GM12891 (cell line): ENCODE data around the gene CASP2.
"Not testable (repeated sequence)": the region's sequence is repeated elsewhere in the genome, so short reads cannot be mapped to it uniquely, and the experiment has no call there.

Source experiments
- DNase-seq: peaks from one replicate; pipeline ENCODE4 v3.0.0; 2011; ENCODE audit warnings: low spot score; ENCODE audit not compliant: insufficient read length
- FAIRE-seq: peaks from 2 replicates; lab custom pipeline; 2011; peaks lifted over from hg19 to GRCh38; lab: Jason Lieb, UNC
- PAX5 ChIP-seq: IDR thresholded peaks from 2 replicates; pipeline ENCODE4 v1.6.1; 2011; ENCODE audit warnings: low read length, moderate library complexity, mild to moderate bottlenecking; ENCODE audit not compliant: insufficient read depth, severe bottlenecking
- POLR2A ChIP-seq: IDR thresholded peaks from 2 replicates; pipeline ENCODE4 v1.6.1; 2011; ENCODE audit warnings: low read depth, low read length, control low read depth
- POLR2AphosphoS5 ChIP-seq: IDR thresholded peaks from 2 replicates; pipeline ENCODE4 v1.6.1; 2011; ENCODE audit warnings: low read depth, low read length, control low read depth
- POU2F2 ChIP-seq: IDR thresholded peaks from 2 replicates; pipeline ENCODE4 v1.6.1; 2011; ENCODE audit warnings: low read depth, mild to moderate bottlenecking, control low read depth, low read length, moderate library complexity
- SPI1 ChIP-seq: IDR thresholded peaks from 2 replicates; pipeline ENCODE4 v1.6.1; 2011; ENCODE audit warnings: low read depth, low read length, control low read depth
- TAF1 ChIP-seq: IDR thresholded peaks from 2 replicates; pipeline ENCODE4 v1.6.1; 2011; ENCODE audit warnings: low read depth, low read length, control low read depth

The CASP2 gene

DNA sequence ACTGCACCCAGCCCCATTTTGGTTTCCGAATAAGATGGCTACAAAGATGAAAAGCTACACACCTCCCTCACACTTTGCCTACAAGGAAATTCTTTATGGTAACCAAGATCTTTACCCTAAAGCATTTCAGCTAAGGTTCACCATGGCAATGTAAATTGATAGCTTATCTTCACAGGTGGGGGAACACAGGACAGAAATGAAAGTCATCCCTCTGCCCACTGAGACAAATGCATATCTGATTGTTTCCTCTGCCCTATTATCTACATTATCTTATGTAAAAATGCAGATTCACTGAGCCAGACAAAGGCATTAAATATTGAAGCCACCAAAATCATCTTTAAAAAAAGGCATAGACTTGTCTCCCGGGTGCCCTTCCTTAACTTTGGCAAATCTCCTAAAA, 6.6 kb upstream of the CASP2 start:
- DNase-seq (no peak), FAIRE-seq (no peak)
- no peak for TF ChIP-seq POLR2AphosphoS5
- no peak for TF ChIP-seq POU2F2
- TF ChIP-seq TAF1, result no peak
- no peak for TF ChIP-seq POLR2A
- TF ChIP-seq SPI1, result no peak
- TF ChIP-seq PAX5, result no peak

DNA sequence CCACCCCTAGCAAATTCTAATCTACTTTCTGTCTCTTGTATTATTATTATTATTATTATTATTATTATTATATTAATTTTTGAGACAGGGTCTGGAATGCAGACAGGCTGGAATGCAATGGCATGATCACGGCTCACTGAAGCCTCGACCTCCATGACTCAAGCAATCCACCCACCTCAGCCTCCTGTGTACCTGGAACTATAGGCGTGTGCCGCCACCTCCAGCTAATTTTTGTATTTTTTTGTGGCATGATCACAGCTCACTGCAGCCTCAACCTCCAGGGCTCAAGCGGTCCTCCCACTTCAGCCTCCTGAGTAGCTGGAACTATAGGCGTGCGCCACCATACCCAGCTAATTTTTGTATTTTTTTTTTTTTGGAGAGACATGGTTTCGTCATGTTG, 6.0 kb upstream of the CASP2 start:
- no peak for DNase-seq
- FAIRE-seq, result no peak

DNA sequence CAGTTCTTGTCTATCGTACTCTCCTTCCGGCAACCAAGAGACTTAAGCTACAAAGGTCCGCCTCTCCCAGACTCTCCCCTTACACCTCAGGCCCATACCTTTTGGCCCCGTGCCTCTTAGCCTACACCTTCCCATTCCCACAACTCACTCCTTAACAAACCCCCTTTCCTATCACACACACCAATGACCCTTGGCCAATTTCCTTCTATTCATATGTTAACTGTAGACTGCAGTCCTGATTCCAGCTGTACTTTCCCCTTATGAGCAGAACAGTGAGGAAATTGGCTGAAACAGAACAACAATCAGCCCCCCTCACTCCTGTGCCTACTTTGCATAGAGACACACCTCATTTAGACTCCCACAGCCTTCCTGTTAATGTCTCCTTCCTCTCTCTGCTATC, 4.8 kb upstream of the CASP2 start:
- no peak for FAIRE-seq
- TF ChIP-seq POU2F2 (no peak), SPI1 (no peak), TAF1 (no peak), POLR2A (no peak), PAX5 (no peak), POLR2AphosphoS5 (no peak)
- DNase-seq, result no peak

More for the DNA sequence above, 6.0 kb upstream of the CASP2 start:
- TF ChIP-seq POU2F2, result no peak
- TF ChIP-seq POLR2A, result no peak
- no peak for TF ChIP-seq POLR2AphosphoS5
- no peak for TF ChIP-seq PAX5
- TF ChIP-seq SPI1, result no peak
- no peak for TF ChIP-seq TAF1

DNA sequence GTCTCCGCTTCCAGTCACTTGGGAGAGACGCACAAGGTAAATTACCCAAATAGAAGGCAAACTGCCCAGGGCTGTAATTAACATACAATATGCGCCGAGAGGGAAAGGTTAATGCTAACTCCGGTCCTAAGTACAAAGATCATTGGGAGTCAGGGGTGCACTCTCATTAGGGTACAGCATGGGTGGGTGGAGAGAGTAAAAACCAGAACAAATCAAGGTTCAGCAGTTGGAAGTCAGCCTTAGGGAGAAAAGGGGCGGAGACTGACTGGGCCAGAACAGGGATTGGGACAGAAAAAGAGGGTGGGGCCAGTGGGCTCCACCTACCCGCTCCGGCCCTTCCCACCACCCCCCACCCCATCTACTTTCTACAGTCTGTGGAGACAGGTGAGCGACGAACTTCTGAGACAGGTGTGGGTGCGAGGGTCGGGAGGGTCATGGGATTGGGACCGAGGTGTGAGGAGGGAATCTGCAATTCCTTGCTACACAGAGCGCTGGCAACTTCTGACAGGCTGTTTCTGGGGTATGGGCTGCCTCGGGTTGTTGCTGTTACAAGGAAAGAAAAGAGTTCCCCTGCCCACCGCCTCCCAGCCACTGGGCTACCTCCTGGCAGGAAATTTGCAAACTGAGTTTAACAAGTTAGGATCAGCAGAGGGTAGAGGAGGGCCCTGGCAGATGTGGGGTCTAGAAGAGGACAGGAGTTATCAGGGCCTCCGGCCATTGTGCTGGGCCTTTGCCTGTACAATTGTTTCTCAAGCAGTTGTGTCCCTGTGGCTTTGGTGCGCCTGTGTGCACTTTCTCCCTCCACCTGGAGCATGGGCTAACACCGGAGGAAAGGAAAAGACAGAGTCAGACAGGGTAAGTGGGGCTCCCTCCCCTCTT, 3.3 kb upstream of the CASP2 start, which contains the start of gene TMEM139:
Gene TMEM139, plus strand, starts transcription at position 368 of the 879 bp plus-strand sequence. CDS start 1,000 bp downstream, outside the sequence.
- no peak for FAIRE-seq
- TF ChIP-seq POU2F2 (no peak), PAX5 (no peak), POLR2A (no peak), TAF1 (no peak), SPI1 (no peak)
- DNase-seq, result no peak

DNA sequence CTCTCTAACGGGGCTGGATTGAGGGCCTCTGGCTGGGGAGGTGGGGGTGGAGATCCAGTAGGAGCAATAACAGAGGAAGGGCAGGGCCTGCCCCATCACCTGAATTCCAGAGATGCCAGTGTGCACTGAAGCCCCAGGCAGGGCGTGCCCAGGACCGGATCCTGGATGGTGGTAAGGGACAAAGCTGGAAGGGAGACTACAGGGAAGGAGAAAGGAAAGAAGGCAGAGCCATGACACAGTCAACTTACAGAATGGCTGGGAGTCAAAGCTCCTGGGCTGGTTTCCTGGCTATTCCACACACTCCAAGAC, 2.7 kb upstream of the CASP2 start:
- FAIRE-seq (no peak), DNase-seq (no peak)
- no peak for TF ChIP-seq SPI1
- no peak for TF ChIP-seq POLR2AphosphoS5
- TF ChIP-seq POU2F2, result no peak
- no peak for TF ChIP-seq POLR2A
- no peak for TF ChIP-seq TAF1
- no peak for TF ChIP-seq PAX5

DNA sequence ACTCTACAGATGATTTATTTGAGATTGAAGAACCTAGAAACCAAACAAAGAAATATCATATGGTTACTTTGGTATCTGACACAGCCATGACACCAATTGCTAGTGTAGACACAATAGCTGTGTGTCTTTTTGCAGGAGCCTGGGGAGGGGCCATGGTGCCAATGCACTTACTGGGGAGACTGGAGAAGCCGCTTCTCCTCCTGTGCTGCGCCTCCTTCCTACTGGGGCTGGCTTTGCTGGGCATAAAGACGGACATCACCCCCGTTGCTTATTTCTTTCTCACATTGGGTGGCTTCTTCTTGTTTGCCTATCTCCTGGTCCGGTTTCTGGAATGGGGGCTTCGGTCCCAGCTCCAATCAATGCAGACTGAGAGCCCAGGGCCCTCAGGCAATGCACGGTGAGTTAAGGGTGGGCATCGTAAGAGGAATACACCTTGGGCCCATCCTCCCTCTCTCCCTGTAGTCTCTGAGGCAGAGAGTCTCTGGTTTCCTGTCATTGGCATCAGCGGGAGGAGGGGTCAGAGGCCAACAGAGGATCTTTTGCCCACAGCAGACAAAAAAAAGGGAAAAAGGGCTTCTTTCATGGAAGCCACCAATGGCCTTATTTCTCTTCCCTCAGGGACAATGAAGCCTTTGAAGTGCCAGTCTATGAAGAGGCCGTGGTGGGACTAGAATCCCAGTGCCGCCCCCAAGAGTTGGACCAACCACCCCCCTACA, 2.2 kb upstream of the CASP2 start:
- no peak for DNase-seq
- no peak for FAIRE-seq
- TF ChIP-seq SPI1, result no peak
- no peak for TF ChIP-seq PAX5
- TF ChIP-seq POLR2A, result no peak
- no peak for TF ChIP-seq POLR2AphosphoS5
- TF ChIP-seq POU2F2, result no peak
- no peak for TF ChIP-seq TAF1

DNA sequence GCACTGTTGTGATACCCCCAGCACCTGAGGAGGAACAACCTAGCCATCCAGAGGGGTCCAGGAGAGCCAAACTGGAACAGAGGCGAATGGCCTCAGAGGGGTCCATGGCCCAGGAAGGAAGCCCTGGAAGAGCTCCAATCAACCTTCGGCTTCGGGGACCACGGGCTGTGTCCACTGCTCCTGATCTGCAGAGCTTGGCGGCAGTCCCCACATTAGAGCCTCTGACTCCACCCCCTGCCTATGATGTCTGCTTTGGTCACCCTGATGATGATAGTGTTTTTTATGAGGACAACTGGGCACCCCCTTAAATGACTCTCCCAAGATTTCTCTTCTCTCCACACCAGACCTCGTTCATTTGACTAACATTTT, 1.6 kb upstream of the CASP2 start:
- FAIRE-seq, result no peak
- TF ChIP-seq POLR2A (no peak), SPI1 (no peak), PAX5 (no peak)

DNA sequence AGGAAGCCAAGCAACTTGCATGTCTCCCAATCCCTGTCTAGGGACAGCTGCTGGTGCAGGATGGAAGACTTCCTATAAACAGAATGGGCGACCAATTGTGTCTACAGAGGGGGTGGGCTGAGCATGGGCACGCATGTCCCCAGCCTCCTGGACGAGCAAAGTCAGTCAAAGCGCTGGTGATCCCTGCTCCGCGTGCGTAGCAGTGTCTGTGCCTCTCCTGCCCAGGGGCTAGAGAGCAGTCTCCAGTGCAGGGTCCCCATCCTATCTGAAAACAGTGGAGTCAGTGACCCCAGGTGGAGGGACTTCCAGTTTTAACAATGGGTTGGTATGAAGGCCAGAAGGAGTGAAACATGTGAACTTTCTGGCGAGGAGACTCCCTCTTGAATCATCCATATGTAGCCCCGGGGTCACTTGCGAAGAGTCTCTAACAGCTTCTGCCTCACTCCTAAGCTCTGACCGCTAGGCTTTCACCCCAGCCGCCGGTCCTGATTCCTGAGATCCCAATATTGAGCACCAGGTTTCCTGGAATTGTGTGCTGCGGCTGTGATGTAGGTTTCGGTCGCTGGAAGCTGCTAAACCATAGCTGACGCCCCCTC, 714 bp upstream of the CASP2 start:
- TF ChIP-seq TAF1 (no peak), PAX5 (no peak), POLR2A (no peak), SPI1 (no peak), POLR2AphosphoS5 (no peak), POU2F2 (no peak)
- no peak for FAIRE-seq
- no peak for DNase-seq

More for the DNA sequence above, 1.6 kb upstream of the CASP2 start:
- no peak for DNase-seq

DNA sequence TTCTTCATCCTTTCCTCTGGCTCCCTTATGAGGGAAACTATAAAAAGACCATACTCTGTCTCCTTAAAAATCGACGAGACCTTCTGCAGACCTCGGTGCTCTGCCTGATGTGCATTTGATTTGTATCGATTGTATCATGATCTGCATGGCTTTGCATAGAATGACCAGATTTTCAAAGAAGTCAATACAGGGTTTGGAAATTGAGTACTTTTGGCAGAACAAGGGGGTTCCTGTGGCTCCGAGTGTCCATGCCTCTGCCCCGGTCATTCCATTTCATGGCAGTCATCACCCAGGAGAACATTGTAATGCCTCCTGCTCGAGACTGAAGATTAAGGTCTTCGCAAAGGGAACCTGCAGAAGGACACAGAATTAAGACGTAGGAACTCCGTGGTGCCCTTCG, 685 bp downstream of the CASP2 start:
- DNase-seq (no peak), FAIRE-seq (no peak)
- TF ChIP-seq POLR2A, result no peak

DNA sequence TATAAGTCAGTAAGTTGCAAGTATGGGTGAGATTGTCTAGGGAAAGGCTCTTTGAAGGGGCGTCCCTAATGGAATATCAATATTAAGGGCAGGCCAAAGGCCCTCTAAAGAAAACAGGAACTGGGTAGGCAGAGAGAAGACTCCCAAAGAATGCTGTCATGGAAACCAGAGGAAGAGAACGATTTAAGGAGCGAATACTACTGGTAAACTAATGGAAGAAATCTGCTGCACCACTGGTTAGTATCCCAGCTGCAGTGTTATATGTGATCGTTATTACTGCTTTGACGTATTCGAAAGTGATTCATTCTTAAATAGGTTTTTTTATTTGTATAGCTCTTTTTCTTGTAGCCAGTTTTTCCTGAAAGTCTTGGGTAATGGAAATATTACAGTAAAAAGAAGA, 1.3 kb downstream of the CASP2 start:
- no peak for TF ChIP-seq PAX5
- peak; percentile 85 for TF ChIP-seq SPI1
- no peak for FAIRE-seq
- no peak for DNase-seq

DNA sequence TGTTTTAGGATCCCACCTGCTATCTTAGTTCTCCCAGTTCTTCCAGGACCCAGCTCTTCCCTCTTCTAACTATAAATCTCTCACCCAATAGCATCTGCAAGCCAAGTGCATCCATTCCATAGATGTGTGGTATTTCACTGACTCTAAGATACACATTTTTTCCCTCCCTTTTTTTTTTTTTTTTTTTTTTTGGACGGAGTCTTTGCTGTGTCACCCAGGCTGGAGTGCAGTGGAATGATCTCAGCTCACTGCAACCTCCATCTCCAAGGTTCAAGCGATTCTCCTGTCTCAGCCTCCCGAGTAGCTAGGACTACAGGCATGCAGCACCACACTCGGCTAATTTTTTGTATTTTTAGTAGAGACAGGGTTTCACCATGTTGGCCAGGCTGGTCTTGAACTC, 1.7 kb downstream of the CASP2 start:
- DNase-seq, FAIRE-seq: not testable (repeated sequence)
